SU-DHL-6 (cell line): ENCODE measurements around the gene DEAF1.

Experiments
- H2AFZ ChIP-seq: fragments of 200-600 bp; sonication (generic); 2 replicates; pipeline ENCODE4 v1.6.1; 2014; ENCODE audit warnings: low read depth, mild to moderate bottlenecking, moderate library complexity, mixed read lengths, antibody characterized with exemption, low read length; ENCODE audit not compliant: severe bottlenecking
- H3F3A ChIP-seq: fragments of 200-600 bp; shearing (Covaris generic); 2 replicates; pipeline ENCODE4 v1.6.0; 2016; ENCODE audit warnings: antibody characterized with exemption, mild to moderate bottlenecking; ENCODE audit not compliant: insufficient read depth
- H3K27ac ChIP-seq: fragments of 200-600 bp; sonication (generic); 2 replicates; pipeline ENCODE4 v1.5.1; 2016; ENCODE audit warnings: low read depth, mild to moderate bottlenecking, low read length, moderate library complexity, mixed read lengths
- H3K27me3 ChIP-seq: fragments of 200-600 bp; sonication (generic), shearing (Covaris generic); 2 replicates; pipeline ENCODE4 v1.6.0; 2014; ENCODE audit warnings: mild to moderate bottlenecking, low read length
- H3K36me3 ChIP-seq: fragments of 200-600 bp; sonication (generic); 2 replicates; pipeline ENCODE4 v1.6.1; 2014; ENCODE audit warnings: mild to moderate bottlenecking, low read length, mixed read lengths
- H3K4me2 ChIP-seq: fragments of 300-600, 200-600 bp; shearing (Covaris generic), sonication (generic); 2 replicates; pipeline ENCODE4 v1.6.0; 2014; ENCODE audit warnings: low read length, low read depth, mild to moderate bottlenecking; ENCODE audit not compliant: poor library complexity, severe bottlenecking
- H3K4me3 ChIP-seq: fragments of 200-600 bp; sonication (generic); 2 replicates; pipeline ENCODE4 v1.5.1; 2014; ENCODE audit warnings: antibody characterized with exemption, low read length, mild to moderate bottlenecking, mixed read lengths; ENCODE audit not compliant: insufficient read depth, poor library complexity, severe bottlenecking
- H3K79me2 ChIP-seq: fragments of 200-600 bp; sonication (generic); 2 replicates; pipeline ENCODE4 v1.6.1; 2014; ENCODE audit warnings: mild to moderate bottlenecking, low read length, moderate library complexity; ENCODE audit not compliant: insufficient read depth
- H3K9ac ChIP-seq: fragments of 200-600 bp; sonication (generic); 2 replicates; pipeline ENCODE4 v1.7.0; 2014; ENCODE audit warnings: mild to moderate bottlenecking, low read length
- H3K9me2 ChIP-seq: fragments of 200-600 bp; sonication (generic); replicated peaks from 2 replicates; pipeline ENCODE4 v1.6.1; 2014; ENCODE audit warnings: low read length; ENCODE audit not compliant: insufficient read depth
- H3K9me3 ChIP-seq: fragments of 200-600 bp; sonication (generic); 2 replicates; pipeline ENCODE4 v1.6.1; 2014; ENCODE audit warnings: low read length, mixed read lengths; ENCODE audit not compliant: insufficient read depth
- H4K20me1 ChIP-seq: fragments of 200-600 bp; sonication (generic); 2 replicates; pipeline ENCODE4 v1.6.1; 2014; ENCODE audit warnings: low read depth, mild to moderate bottlenecking, antibody characterized with exemption, low read length, moderate library complexity, mixed read lengths
- CTCF ChIP-seq: fragments of 200-600 bp; sonication (generic); IDR thresholded peaks from one replicate; pipeline ENCODE4 v1.5.1; 2017; ENCODE audit warnings: antibody characterized with exemption, mild to moderate bottlenecking, low read length, moderate library complexity; ENCODE audit not compliant: insufficient read depth, poor library complexity, severe bottlenecking
- EZH2phosphoT487 ChIP-seq: fragments of 200-600 bp; sonication (generic), shearing (Covaris generic); conservative IDR thresholded peaks from 2 replicates; pipeline ENCODE4 v1.6.1; 2018; ENCODE audit warnings: mild to moderate bottlenecking, antibody characterized with exemption, low read length, moderate library complexity, mixed read lengths

DEAF1 gene

DNA sequence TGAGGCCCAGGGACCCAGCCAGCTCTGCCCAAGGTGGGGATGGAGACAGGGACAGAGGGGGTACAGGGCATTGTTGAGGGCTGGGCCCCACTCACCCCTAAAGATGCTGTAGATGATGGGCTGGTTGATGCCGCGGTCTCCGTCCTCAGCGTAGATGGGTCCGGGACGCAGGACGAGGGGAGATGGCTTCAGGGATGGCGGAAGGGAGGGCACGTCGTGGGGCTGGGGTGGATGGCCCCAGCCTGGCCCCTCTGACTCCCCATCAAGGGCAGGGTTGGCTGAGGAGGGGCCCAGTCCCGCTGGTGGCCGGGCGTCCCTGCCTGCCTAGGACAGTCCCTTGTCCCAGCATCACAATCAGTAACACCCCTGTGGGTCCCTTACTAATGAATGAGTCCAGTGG is 74.8 kb downstream of the DEAF1 start:
- Histone ChIP-seq H3K27ac (no peak overlapping the region), H3F3A (0 out of 2 replicates have a peak, but pooled peaks cover 3% of the 10 kb centered on the region), H3K79me2 (no peaks in the 10 kb centered on the region), H3K4me3 (no peak overlapping the region), H2AFZ (no peak overlapping the region), H3K9me2 (no peaks in the 10 kb centered on the region), H3K4me2 (no peak overlapping the region), H3K27me3 (no peaks in the 10 kb centered on the region), H3K9ac (no peak overlapping the region), H3K36me3 (no peaks in the 10 kb centered on the region), H4K20me1 (no peaks in the 10 kb centered on the region), H3K9me3 (no peaks in the 10 kb centered on the region)
- TF ChIP-seq EZH2phosphoT487 (no peak), CTCF (no peak)

DNA sequence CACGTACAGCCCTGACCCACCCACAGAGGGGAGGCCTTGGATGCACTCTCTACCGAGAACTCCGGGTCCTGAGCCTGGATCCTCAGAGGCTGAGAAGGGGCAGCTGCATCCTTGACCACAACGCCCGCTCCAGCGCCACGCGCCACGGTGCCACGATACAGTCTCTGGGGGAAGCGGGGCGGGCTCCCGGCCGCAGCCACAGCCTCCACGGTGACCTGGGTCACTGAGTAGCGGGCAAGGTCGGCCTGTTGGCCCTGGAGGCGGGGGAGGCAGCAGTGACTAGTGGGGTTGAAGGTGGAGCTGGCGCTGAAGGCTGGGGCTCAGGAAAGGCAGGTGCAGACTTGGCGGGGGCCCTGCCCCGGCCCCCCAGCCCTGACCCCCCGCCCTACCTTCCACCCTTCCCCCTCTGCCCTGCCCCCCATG is 75.4 kb downstream of the DEAF1 start:
- Histone ChIP-seq H3K79me2 (no peaks in the 10 kb centered on the region), H3K36me3 (no peaks in the 10 kb centered on the region), H3K4me2 (no peak overlapping the region), H3F3A (0 out of 2 replicates have a peak, but pooled peaks cover 3% of the 10 kb centered on the region), H3K9me2 (no peaks in the 10 kb centered on the region), H3K27ac (no peak overlapping the region), H3K4me3 (no peak overlapping the region), H4K20me1 (no peaks in the 10 kb centered on the region), H3K9ac (no peak overlapping the region), H3K27me3 (no peaks in the 10 kb centered on the region), H2AFZ (no peak overlapping the region), H3K9me3 (no peaks in the 10 kb centered on the region)
- TF ChIP-seq CTCF (no peak), EZH2phosphoT487 (no peak)

DNA sequence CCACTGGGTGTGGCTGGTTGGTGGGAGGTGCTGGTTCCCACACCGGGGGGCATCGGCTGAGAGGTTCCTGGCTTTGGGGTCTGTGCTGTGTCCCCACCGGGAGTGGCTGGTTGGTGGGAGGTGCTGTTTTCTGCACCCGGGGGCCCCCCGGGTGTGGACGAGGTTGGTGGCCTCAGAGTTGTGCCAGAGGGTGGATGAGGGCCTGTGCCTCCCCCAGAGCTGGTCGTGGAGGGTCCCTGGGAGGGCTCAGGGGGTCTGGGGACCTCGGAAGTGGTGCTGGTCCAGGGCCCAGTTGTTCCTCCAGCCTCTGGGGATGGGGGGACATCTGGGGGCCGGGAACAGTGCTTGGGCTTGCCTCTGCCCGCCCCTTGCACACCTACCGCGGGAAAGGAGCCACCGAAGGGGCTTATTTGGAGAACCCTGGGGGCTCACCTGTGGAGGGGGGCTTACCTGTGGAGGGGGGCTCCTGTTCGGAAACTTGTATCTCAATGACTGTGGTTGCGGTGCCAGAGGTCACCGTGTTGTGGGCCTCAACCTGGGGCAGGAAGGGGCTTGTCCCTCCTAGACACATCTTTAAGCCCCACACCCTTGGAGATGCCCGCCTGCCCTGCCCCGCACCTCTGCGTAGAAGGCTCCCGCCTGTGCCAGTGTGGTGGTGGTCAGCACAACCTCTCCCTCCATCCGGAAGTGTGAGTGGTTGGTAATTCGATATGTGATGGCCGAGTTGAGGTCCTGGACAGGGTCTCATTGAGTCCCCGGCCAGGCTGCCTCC is 76.0 kb downstream of the DEAF1 start:
- no peaks in the 10 kb centered on the region for H3K79me2 ChIP-seq
- H3F3A ChIP-seq: 0 out of 2 replicates have a peak, but pooled peaks cover 3% of the 10 kb centered on the region
- no peaks in the 10 kb centered on the region for H3K9me2 ChIP-seq
- no peak overlapping the region for H3K4me3 ChIP-seq
- no peak overlapping the region for H3K9ac ChIP-seq
- H3K36me3 ChIP-seq: no peaks in the 10 kb centered on the region
- H3K27me3 ChIP-seq: no peaks in the 10 kb centered on the region
- TF ChIP-seq EZH2phosphoT487 (no peak), CTCF (no peak)
- H3K9me3 ChIP-seq: no peaks in the 10 kb centered on the region
- no peaks in the 10 kb centered on the region; the same call in 1 of the 2 replicates for H4K20me1 ChIP-seq
- no peak overlapping the region for H3K4me2 ChIP-seq
- H3K27ac ChIP-seq: no peak overlapping the region
- no peak overlapping the region for H2AFZ ChIP-seq
